Measurements from ENCODE around the gene SLC6A15. TPM values are rescaled to one million over a fixed set of nuclear protein-coding genes. Genes with fewer than 3 reads are reported as not detected.

SLC6A15 gene
- total RNA-seq, 1 donor = not detected

GRCh38 chr12:84826925-84827324 lies 85.7 kb downstream of the SLC6A15 start:
- no peaks in the 10 kb centered on the region for H3K79me2 ChIP-seq (ENCODE audit: insufficient read depth, low read length)
- no peak for DNase-seq (ENCODE audit: insufficient read length, low spot score, missing footprints)
- no peak for TF ChIP-seq CTCF (IDR thresholded peaks at IDR 0.05; ENCODE audit: extremely low read depth, low read depth, low read length)

GRCh38 chr12:84825149-84825548 lies 87.5 kb downstream of the SLC6A15 start:
- Histone ChIP-seq H3K36me3 (ENCODE audit: insufficient read depth, low read length) (no peaks in the 10 kb centered on the region), H3K4me3 (ENCODE audit: insufficient read depth, low read length) (no peak overlapping the region), H3K79me2 (ENCODE audit: insufficient read depth, low read length) (no peaks in the 10 kb centered on the region), H3K4me2 (ENCODE audit: insufficient read depth, low read length) (no peak overlapping the region), H4K20me1 (ENCODE audit: insufficient read depth, low read length) (no peaks in the 10 kb centered on the region), H3K4me1 (ENCODE audit: insufficient read depth, low read length) (peaks cover 4% of the 10 kb centered on the region), H3K27ac (ENCODE audit: low read depth, low read length) (no peak overlapping the region), H3K9me3 (ENCODE audit: low read depth, low read length) (no peaks in the 10 kb centered on the region), H2AFZ (ENCODE audit: low read length) (no peak overlapping the region), H3K27me3 (ENCODE audit: insufficient read depth, low read length) (no peaks in the 10 kb centered on the region)
- TF ChIP-seq CTCF (IDR thresholded peaks at IDR 0.05; ENCODE audit: extremely low read depth, low read depth, low read length) = no peak
- DNase-seq (ENCODE audit: insufficient read length, low spot score, missing footprints) = no peak

More at GRCh38 chr12:84826925-84827324, 85.7 kb downstream of the SLC6A15 start:
- H3K4me3 ChIP-seq (ENCODE audit: insufficient read depth, low read length) = no peak overlapping the region
- no peaks in the 10 kb centered on the region for H3K27me3 ChIP-seq (ENCODE audit: insufficient read depth, low read length)
- H3K4me1 ChIP-seq (ENCODE audit: insufficient read depth, low read length) = peaks cover 4% of the 10 kb centered on the region
- H3K27ac ChIP-seq (ENCODE audit: low read depth, low read length) = no peak overlapping the region
- H2AFZ ChIP-seq (ENCODE audit: low read length) = no peak overlapping the region
- H4K20me1 ChIP-seq (ENCODE audit: insufficient read depth, low read length) = no peaks in the 10 kb centered on the region
- H3K4me2 ChIP-seq (ENCODE audit: insufficient read depth, low read length) = no peak overlapping the region
- H3K36me3 ChIP-seq (ENCODE audit: insufficient read depth, low read length) = no peaks in the 10 kb centered on the region
- no peaks in the 10 kb centered on the region for H3K9me3 ChIP-seq (ENCODE audit: low read depth, low read length)

- no peak overlapping the region for H3K27ac ChIP-seq (ENCODE audit: low read depth, low read length)
- H3K27me3 ChIP-seq (ENCODE audit: insufficient read depth, low read length) = no peaks in the 10 kb centered on the region
- no peak overlapping the region for H3K4me2 ChIP-seq (ENCODE audit: insufficient read depth, low read length)
- H3K9me3 ChIP-seq (ENCODE audit: low read depth, low read length) = no peaks in the 10 kb centered on the region
- DNase-seq (ENCODE audit: insufficient read length, low spot score, missing footprints) = no peak
- no peaks in the 10 kb centered on the region for H3K36me3 ChIP-seq (ENCODE audit: insufficient read depth, low read length)
- peaks cover 4% of the 10 kb centered on the region for H3K4me1 ChIP-seq (ENCODE audit: insufficient read depth, low read length)
- no peak overlapping the region for H2AFZ ChIP-seq (ENCODE audit: low read length)
- no peaks in the 10 kb centered on the region for H3K79me2 ChIP-seq (ENCODE audit: insufficient read depth, low read length)
- no peaks in the 10 kb centered on the region for H4K20me1 ChIP-seq (ENCODE audit: insufficient read depth, low read length)
- no peak overlapping the region for H3K4me3 ChIP-seq (ENCODE audit: insufficient read depth, low read length)
- TF ChIP-seq CTCF (IDR thresholded peaks at IDR 0.05; ENCODE audit: extremely low read depth, low read depth, low read length) = no peak
These were observed 90.1 kb downstream of the SLC6A15 start for GRCh38 chr12:84822525-84822924.

- H3K4me3 ChIP-seq (ENCODE audit: insufficient read depth, low read length) = no peak overlapping the region
- peak; percentile 0 for DNase-seq (ENCODE audit: insufficient read length, low spot score, missing footprints)
- H3K27ac ChIP-seq (ENCODE audit: low read depth, low read length) = no peak overlapping the region
- no peaks in the 10 kb centered on the region for H3K27me3 ChIP-seq (ENCODE audit: insufficient read depth, low read length)
- H3K9me3 ChIP-seq (ENCODE audit: low read depth, low read length) = no peaks in the 10 kb centered on the region
- H3K79me2 ChIP-seq (ENCODE audit: insufficient read depth, low read length) = no peaks in the 10 kb centered on the region
- H4K20me1 ChIP-seq (ENCODE audit: insufficient read depth, low read length) = no peaks in the 10 kb centered on the region
- H3K4me2 ChIP-seq (ENCODE audit: insufficient read depth, low read length) = no peak overlapping the region
- TF ChIP-seq CTCF (IDR thresholded peaks at IDR 0.05; ENCODE audit: extremely low read depth, low read depth, low read length) = no peak
- no peak overlapping the region for H2AFZ ChIP-seq (ENCODE audit: low read length)
- H3K4me1 ChIP-seq (ENCODE audit: insufficient read depth, low read length) = peaks cover under 1% of the 10 kb centered on the region
- no peaks in the 10 kb centered on the region for H3K36me3 ChIP-seq (ENCODE audit: insufficient read depth, low read length)
These were observed 95.5 kb downstream of the SLC6A15 start for GRCh38 chr12:84816916-84817695.

All from osteoblast (primary cell).